ENCODE results near the gene KIF26B.

DNA sequence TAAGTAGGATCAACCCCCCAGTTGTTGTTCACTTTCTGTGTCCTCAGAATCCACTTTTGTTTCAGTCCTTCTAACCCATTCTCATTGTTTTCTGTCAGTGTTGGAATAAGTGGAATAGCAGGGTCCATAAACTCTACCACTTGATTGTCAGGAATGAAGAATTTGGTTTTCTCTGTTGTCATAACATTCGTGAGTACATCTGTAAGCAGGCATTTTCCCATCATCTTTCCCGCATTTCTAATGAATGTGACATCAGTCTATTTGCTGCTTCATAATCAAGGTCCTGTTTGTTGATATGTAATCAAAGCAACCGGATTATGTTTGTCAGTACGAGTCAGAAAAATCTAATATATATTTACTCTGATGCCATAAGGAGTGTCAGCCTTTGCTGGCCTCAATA lies 147.1 kb downstream of the KIF26B start:
- no peak for TF ChIP-seq EZH2phosphoT487 (IDR thresholded peaks at IDR 0.05; ENCODE audit: borderline replicate concordance)
- TF ChIP-seq, protein P1, sequence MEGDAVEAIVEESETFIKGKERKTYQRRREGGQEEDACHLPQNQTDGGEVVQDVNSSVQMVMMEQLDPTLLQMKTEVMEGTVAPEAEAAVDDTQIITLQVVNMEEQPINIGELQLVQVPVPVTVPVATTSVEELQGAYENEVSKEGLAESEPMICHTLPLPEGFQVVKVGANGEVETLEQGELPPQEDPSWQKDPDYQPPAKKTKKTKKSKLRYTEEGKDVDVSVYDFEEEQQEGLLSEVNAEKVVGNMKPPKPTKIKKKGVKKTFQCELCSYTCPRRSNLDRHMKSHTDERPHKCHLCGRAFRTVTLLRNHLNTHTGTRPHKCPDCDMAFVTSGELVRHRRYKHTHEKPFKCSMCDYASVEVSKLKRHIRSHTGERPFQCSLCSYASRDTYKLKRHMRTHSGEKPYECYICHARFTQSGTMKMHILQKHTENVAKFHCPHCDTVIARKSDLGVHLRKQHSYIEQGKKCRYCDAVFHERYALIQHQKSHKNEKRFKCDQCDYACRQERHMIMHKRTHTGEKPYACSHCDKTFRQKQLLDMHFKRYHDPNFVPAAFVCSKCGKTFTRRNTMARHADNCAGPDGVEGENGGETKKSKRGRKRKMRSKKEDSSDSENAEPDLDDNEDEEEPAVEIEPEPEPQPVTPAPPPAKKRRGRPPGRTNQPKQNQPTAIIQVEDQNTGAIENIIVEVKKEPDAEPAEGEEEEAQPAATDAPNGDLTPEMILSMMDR (conservative IDR thresholded peaks at IDR 0.05; ENCODE audit: low read length) = no peak

Data from Loucy (cell line).